Measurements from ENCODE around the gene RAPGEF2. TPM values are rescaled to one million over a fixed set of nuclear protein-coding genes. Genes with fewer than 3 reads are reported as not detected.
"Not testable (repeated sequence)": the region's sequence is repeated elsewhere in the genome, so short reads cannot be mapped to it uniquely, and the experiment has no call there.

Gene RAPGEF2
- total and polyA plus RNA-seq, 2 of the 8 experiments (the other 6 are each of a cell fraction or from before 2014, with no cell fraction given), result 24.4 to 48.6 TPM

- no peak for TF ChIP-seq SP4 (IDR thresholded peaks at IDR 0.05; ENCODE audit: low read length)
Observed at GRCh38 chr4:159378056-159378616, 275.3 kb downstream of the RAPGEF2 start (continued).

DNA sequence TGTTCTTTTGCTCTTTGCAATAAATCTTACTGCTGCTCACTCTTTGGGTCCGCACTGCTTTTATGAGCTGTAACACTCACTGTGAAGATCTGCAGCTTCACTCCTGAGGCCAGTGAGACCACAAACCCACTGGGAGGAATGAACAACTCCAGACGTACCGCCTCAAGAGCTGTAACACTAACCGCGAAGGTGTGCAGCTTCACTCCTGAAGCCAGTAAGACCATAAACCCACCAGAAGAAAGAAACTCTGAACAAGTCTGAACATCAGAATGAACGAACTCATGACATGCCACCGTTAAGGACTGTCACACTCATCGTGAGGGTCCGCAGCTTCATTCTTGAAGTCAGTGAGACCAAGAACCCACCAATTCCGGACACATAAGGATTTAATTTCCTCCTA lies 276.2 kb downstream of the RAPGEF2 start:
- POLR2A ChIA-PET (ENCODE audit: partially characterized antibody); H4K8ac ChIP-seq (ENCODE audit: extremely low read depth, insufficient read depth, low read length): not testable (repeated sequence)

More for the DNA sequence above, 276.2 kb downstream of the RAPGEF2 start:
- H2BK12ac ChIP-seq (ENCODE audit: low read depth, low read length); H3K4me3 ChIP-seq (ENCODE audit: extremely low read depth in 1 of 4, insufficient read depth in 2 of 4, low read depth in 3 of 4, low read length in 4 of 4); H3K9me3 ChIP-seq (ENCODE audit: insufficient read depth in 2 of 2, low read depth in 1 of 2, low read length in 1 of 2); H4K20me1 ChIP-seq (replicated peaks in 1 of 2; ENCODE audit: control insufficient read depth in 1 of 2, insufficient read depth in 2 of 2, low read length in 2 of 2); H3K79me1 ChIP-seq (ENCODE audit: low read depth, low read length); H3K23me2 ChIP-seq (ENCODE audit: low read depth, low read length); FAIRE-seq; H2BK5ac ChIP-seq (ENCODE audit: low read depth, low read length); H2BK15ac ChIP-seq (ENCODE audit: low read length); H3K4me1 ChIP-seq (replicated peaks in 1 of 4; ENCODE audit: control insufficient read depth in 3 of 4, insufficient read depth in 4 of 4, low read length in 3 of 4); H3K14ac ChIP-seq (ENCODE audit: insufficient read length); H4K5ac ChIP-seq (ENCODE audit: insufficient read length, low read depth, low read length); H3K23ac ChIP-seq (ENCODE audit: insufficient read length); H2BK120ac ChIP-seq (replicated peaks; ENCODE audit: low read depth, low read length); DNase-seq (ENCODE audit: low read depth in 1 of 2, low spot score in 2 of 2); H3K4ac ChIP-seq (replicated peaks; ENCODE audit: insufficient read length, low read depth, low read length); H2BK20ac ChIP-seq (ENCODE audit: low read length); H3K18ac ChIP-seq (ENCODE audit: extremely low read depth, low read length); H3K27ac ChIP-seq (ENCODE audit: low read depth, low read length); H2AFZ ChIP-seq (ENCODE audit: low read length); H3K9ac ChIP-seq (replicated peaks in 1 of 4; ENCODE audit: extremely low read depth in 1 of 4, low read depth in 3 of 4, low read length in 3 of 4); H2AK5ac ChIP-seq (ENCODE audit: low read depth, low read length); H3K36me3 ChIP-seq (ENCODE audit: control insufficient read depth in 2 of 4, insufficient read depth in 4 of 4, low read length in 3 of 4); H3K79me2 ChIP-seq (ENCODE audit: control insufficient read depth in 1 of 2, insufficient read depth in 2 of 2, low read length in 2 of 2); H3K56ac ChIP-seq (replicated peaks; ENCODE audit: insufficient read length, low read depth, low read length); H4K91ac ChIP-seq (replicated peaks; ENCODE audit: insufficient read length, low read length); H3K4me2 ChIP-seq (ENCODE audit: insufficient read depth in 1 of 2, low read depth in 2 of 2, low read length in 2 of 2): not testable (repeated sequence)
- 96% methylated on average over 10 of the region's 10 CpGs; no CpG with 5 or more reads in 1 of the 2 experiments for WGBS, 2 experiments (ENCODE audit: extremely low coverage in 1 of 2, insufficient coverage in 1 of 2, insufficient read length in 1 of 2, insufficient replicate concordance in 2 of 2, low coverage in 1 of 2, low lambda C conversion rate in 2 of 2, missing lambda C conversion rate in 1 of 2)
- H3K27me3 ChIP-seq (replicated peaks in 1 of 4; ENCODE audit: control insufficient read depth in 3 of 4, extremely low read depth in 1 of 4, insufficient read depth in 3 of 4, low read length in 3 of 4), result peaks cover 4 to 16% (median 11%) of the 10 kb centered on the region in 4 experiments; a peak in 6 of 7 replicates
- CTCF ChIA-PET (ENCODE audit: partially characterized antibody), result interaction anchor here (0.8 to 1.2 kb wide), 3 partner anchors 19 to 527 kb away, joined by 3 to 4 read pairs (median 3); no protein-coding TSS in a partner anchor

All from H1 (cell line).